Immature natural killer cell (primary cell): Measurements from ENCODE around the gene PRSS27. TPM values are rescaled to one million over a fixed set of nuclear protein-coding genes. Genes with fewer than 3 reads are reported as not detected.

Experiments used
- DNase-seq, 3 donors: peaks; one replicate each; pipeline ENCODE4 v3.0.0; 2022; ENCODE audit warnings: mixed read lengths in 1 of 3
- H3K27ac Mint-ChIP-seq, 6 donors: one replicate each; pipeline ENCODE4 v1.8.0; 2020; ENCODE audit warnings: mixed read lengths in 6 of 6, mild to moderate bottlenecking in 5 of 6, inconsistent platforms in 4 of 6, moderate library complexity in 3 of 6
- H3K27me3 Mint-ChIP-seq, 3 donors: one replicate each; pipeline ENCODE4 v1.8.0; 2020 to 2021; ENCODE audit warnings: low read depth in 3 of 3, mild to moderate bottlenecking in 3 of 3, mixed read lengths in 3 of 3, moderate library complexity in 3 of 3, inconsistent platforms in 1 of 3
- H3K36me3 Mint-ChIP-seq, 3 donors: one replicate each; pipeline ENCODE4 v1.8.0; 2020; ENCODE audit warnings: mixed read lengths in 3 of 3, inconsistent platforms in 2 of 3, mild to moderate bottlenecking in 2 of 3
- H3K4me1 Mint-ChIP-seq, 2 donors: one replicate each; pipeline ENCODE4 v1.8.0; 2020; ENCODE audit warnings: inconsistent platforms in 2 of 2, mild to moderate bottlenecking in 2 of 2, mixed read lengths in 2 of 2, moderate library complexity in 1 of 2
- H3K4me3 Mint-ChIP-seq, 5 donors: one replicate each; pipeline ENCODE4 v1.8.0; 2020; ENCODE audit warnings: mild to moderate bottlenecking in 5 of 5, mixed read lengths in 5 of 5, inconsistent platforms in 3 of 5, moderate library complexity in 3 of 5
- H3K9me3 Mint-ChIP-seq, 6 donors: one replicate each; pipeline ENCODE4 v1.8.0; 2020; ENCODE audit warnings: mild to moderate bottlenecking in 6 of 6, mixed read lengths in 6 of 6, inconsistent platforms in 4 of 6, moderate library complexity in 3 of 6
- polyA plus RNA-seq, 3 donors: library from polyadenylated mRNA; unstranded; fragments of 300-500 nt; fragmentation: Illumina TruSeq; gene quantifications; one replicate each; pipeline ENCODE4 v1.2.3, GENCODE V29; 2021

PRSS27 gene
- polyA plus RNA-seq, 3 donors from 2014 or later, result 0.18 TPM; not detected in 2

GRCh38 chr16:2745116-2745890 lies 25.3 kb upstream of the PRSS27 start:
- H3K27ac Mint-ChIP-seq, result no peak overlapping the region
- H3K4me3 Mint-ChIP-seq, result no peak overlapping the region

GRCh38 chr16:2744711-2745110 lies 24.7 kb upstream of the PRSS27 start:
- H3K4me1 Mint-ChIP-seq, result no peaks in the 10 kb centered on the region
- no peaks in the 10 kb centered on the region for H3K36me3 Mint-ChIP-seq
- no peaks in the 10 kb centered on the region for H3K9me3 Mint-ChIP-seq
- no peak overlapping the region for H3K4me3 Mint-ChIP-seq
- no peak overlapping the region for H3K27ac Mint-ChIP-seq
- DNase-seq, result no peak
- H3K27me3 Mint-ChIP-seq, result peaks cover 0 to 3% (median 2%) of the 10 kb centered on the region in 3 donors

More at GRCh38 chr16:2745116-2745890, 25.3 kb upstream of the PRSS27 start:
- H3K4me1 Mint-ChIP-seq, result peaks cover 2 to 6% of the 10 kb centered on the region in 2 donors
- H3K36me3 Mint-ChIP-seq, result no peaks in the 10 kb centered on the region
- H3K9me3 Mint-ChIP-seq, result no peaks in the 10 kb centered on the region
- H3K27me3 Mint-ChIP-seq, result peaks cover 2 to 3% (median 2%) of the 10 kb centered on the region in 3 donors
- DNase-seq, result no peak

DNA sequence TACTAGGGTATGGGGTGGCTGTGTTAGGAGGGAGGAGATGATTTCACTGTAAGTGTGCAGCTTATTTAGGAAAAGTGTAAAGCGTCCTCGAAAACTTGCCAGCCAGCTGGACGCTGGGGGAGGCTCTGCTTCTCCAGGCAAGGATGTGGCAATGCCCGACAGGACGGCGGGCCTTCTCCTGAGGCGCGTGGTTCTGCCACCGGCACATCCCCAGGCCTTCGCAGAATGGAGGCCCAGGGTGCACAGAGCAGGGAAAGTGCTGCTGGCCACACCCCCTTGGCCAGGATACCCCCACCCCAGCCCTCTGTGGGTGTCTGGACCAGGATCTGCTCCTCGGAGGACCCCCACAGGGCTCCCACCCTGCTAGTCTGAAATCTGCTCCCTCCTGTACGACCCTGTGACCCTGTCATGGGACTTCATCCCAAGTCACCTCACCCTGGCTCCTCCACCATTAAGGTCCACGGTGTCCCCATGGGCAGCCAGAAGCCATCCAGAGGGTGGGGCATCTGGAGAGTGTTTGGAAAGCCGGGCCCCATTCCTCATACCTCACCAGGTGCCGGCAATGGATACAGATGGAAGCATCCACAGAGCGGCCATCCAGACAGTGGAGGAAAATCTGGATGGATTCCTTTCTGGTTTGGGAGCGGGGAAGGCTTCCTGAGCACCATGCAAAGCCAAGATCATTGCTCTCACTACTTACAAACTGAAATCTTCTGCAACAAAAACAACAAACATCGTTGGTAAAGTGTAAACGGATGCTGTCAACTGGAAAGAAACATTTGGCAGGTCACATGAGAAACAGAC lies 23.2 kb upstream of the PRSS27 start:
- DNase-seq, result no peak
- H3K27me3 Mint-ChIP-seq, result peaks cover 0 to 3% (median 2%) of the 10 kb centered on the region in 3 donors
- H3K4me1 Mint-ChIP-seq, result no peaks in the 10 kb centered on the region
- H3K9me3 Mint-ChIP-seq, result no peaks in the 10 kb centered on the region
- H3K27ac Mint-ChIP-seq, result peak overlapping the region in 1 of 6 donors; percentile 47
- no peaks in the 10 kb centered on the region for H3K36me3 Mint-ChIP-seq
- H3K4me3 Mint-ChIP-seq, result no peak overlapping the region

DNA sequence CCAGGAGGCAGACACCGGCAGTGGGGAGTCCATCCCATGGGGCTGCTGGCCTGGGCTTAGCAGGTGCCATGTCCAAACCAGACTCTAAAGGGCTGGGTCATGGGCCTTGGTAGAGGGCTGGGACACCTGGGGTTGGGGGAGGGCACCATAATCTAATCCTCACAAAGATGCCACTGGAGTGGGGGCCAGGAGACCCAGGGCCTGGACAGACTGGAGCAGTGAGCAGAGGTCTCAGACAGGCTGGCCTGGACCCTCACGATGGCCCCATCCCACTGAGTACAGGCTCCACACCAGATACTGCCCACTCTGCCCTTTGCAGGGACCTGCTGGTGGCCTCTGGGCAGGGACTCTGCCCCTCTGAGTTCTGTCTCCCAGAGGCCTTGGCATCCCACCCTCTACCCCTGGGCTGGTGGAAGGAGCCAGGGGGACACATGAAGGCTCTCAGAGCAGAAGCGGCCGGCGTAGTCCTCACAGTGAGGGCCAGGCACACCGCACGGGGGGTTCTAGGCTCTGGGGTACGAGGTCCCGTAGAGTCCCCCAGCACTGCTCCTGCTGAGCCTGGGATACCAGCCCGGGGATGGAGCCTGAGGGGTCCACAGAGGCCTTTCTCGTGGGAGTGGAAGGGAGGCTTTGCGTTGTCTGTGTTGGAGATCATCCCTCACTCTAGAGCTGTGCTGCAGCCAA lies 22.4 kb upstream of the PRSS27 start:
- no peak for DNase-seq
- H3K27ac Mint-ChIP-seq, result no peak overlapping the region
- H3K4me1 Mint-ChIP-seq, result no peaks in the 10 kb centered on the region
- peaks cover 0 to 3% (median 2%) of the 10 kb centered on the region in 3 donors for H3K27me3 Mint-ChIP-seq
- no peaks in the 10 kb centered on the region for H3K9me3 Mint-ChIP-seq
- H3K36me3 Mint-ChIP-seq, result no peaks in the 10 kb centered on the region
- no peak overlapping the region for H3K4me3 Mint-ChIP-seq

DNA sequence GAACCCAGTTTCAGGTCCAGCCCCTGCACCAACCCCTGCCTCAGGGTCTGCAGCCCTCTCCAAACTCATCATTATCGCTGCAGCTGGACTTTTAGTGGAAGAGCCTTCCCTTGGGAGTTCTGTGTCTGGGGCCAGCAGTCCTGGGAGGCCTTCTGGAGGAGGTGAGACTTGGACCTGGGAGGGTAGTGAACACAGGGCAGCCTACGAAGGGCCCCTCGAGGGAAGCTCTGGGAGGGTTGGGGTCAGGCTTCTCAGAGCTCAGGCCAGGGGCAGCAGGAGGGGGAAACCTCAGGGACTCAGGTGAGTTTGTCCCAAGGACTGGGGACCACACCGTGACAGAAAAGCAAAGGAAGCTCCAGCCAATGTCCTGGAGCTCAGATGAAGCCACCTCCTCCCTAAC lies 21.1 kb upstream of the PRSS27 start:
- Mint-ChIP-seq H3K4me3 (no peak overlapping the region), H3K4me1 (no peaks in the 10 kb centered on the region), H3K36me3 (no peaks in the 10 kb centered on the region), H3K9me3 (no peaks in the 10 kb centered on the region), H3K27me3 (peaks cover 0 to 3% (median 2%) of the 10 kb centered on the region in 3 donors), H3K27ac (no peak overlapping the region)
- DNase-seq, result no peak

DNA sequence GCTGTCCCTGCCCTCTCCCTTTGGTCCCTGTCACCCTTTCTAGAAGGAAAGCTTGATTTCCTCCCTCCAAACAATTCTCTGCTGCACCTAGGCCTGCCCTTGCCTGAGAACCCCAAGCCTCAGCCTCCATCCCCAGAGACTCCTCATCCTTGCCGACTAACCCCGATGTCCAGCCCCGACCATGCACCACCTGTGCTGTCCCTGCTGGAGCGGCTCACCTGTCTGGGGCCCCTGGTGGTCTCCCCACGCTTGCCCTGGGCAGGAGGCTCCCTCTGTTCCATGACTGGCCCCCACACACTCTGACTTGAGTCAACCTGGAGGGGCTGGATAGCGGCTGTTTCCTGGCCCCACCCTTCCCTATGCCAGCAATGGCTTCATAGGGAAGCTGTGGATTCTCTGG lies 20.5 kb upstream of the PRSS27 start:
- peaks cover 0 to 3% (median 2%) of the 10 kb centered on the region in 3 donors for H3K27me3 Mint-ChIP-seq
- no peaks in the 10 kb centered on the region for H3K9me3 Mint-ChIP-seq
- H3K4me3 Mint-ChIP-seq, result no peak overlapping the region
- no peak for DNase-seq
- no peaks in the 10 kb centered on the region for H3K4me1 Mint-ChIP-seq
- H3K27ac Mint-ChIP-seq, result peak overlapping the region in 1 of 6 donors; percentile 20
- no peaks in the 10 kb centered on the region for H3K36me3 Mint-ChIP-seq

- H3K4me3 Mint-ChIP-seq, result no peak overlapping the region
- H3K9me3 Mint-ChIP-seq, result no peaks in the 10 kb centered on the region
- H3K4me1 Mint-ChIP-seq, result no peaks in the 10 kb centered on the region
- no peaks in the 10 kb centered on the region for H3K36me3 Mint-ChIP-seq
- DNase-seq, result no peak
- no peak overlapping the region for H3K27ac Mint-ChIP-seq
- peaks cover 0 to 3% (median 2%) of the 10 kb centered on the region in 3 donors for H3K27me3 Mint-ChIP-seq
Measured at GRCh38 chr16:2739625-2740430, 19.8 kb upstream of the PRSS27 start.

- H3K9me3 Mint-ChIP-seq, result no peaks in the 10 kb centered on the region
- H3K27me3 Mint-ChIP-seq, result peaks cover 0 to 3% (median under 1%) of the 10 kb centered on the region in 3 donors
- DNase-seq, result no peak
- H3K4me3 Mint-ChIP-seq, result no peak overlapping the region
- H3K36me3 Mint-ChIP-seq, result no peaks in the 10 kb centered on the region
- no peaks in the 10 kb centered on the region for H3K4me1 Mint-ChIP-seq
- H3K27ac Mint-ChIP-seq, result no peak overlapping the region
Measured at GRCh38 chr16:2738615-2739014, 18.6 kb upstream of the PRSS27 start.

DNA sequence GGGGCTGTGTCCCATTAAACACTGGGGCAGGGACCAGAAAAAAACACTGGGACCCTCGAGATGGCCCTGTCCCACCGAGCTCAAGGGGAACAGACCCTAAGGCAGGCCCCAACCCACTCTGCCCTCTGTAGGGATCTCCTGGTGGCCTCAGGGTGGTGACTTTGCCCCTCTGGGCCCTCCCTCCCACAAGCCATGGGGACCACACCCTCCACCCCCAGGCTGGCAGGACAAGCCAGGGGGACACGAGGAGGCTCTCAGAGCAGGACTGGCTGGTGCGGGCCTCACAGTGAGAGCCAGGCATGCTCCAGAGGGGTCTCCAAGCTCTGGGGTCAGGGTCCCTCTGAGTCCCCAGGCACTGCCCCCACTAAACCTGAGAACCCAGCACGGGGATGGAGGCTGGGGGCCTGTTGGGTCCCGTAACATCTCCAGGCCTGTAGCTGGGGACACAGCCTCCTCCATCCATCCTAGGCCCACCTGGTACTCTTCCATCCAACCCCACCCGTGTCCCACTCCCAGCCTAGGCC lies 17.9 kb upstream of the PRSS27 start:
- Mint-ChIP-seq H3K4me1 (no peaks in the 10 kb centered on the region), H3K27ac (no peak overlapping the region), H3K4me3 (no peak overlapping the region), H3K9me3 (no peaks in the 10 kb centered on the region), H3K27me3 (peaks cover 0 to 3% (median 0%) of the 10 kb centered on the region in 3 donors), H3K36me3 (no peaks in the 10 kb centered on the region)
- no peak for DNase-seq

DNA sequence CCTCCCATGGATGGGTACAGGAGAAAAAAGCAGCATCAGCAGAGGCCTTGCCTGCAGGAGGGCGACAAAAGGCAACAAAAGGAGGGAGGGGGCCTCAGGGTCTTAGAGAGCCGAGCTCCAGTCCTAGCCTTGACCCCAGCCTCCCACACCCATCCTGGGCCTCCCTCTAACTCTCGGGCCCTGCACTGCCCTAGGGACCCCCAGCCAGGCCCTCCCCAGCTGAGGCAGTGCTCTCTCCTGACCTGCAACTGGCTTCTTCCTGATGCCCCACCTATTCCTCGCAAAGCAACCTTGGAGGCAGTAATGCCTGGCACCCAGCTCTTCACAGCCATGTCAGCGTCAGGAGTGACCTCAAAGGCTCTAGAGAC lies 17.2 kb upstream of the PRSS27 start:
- DNase-seq, result no peak
- peaks cover 0 to 3% (median 0%) of the 10 kb centered on the region in 3 donors for H3K27me3 Mint-ChIP-seq
- H3K4me1 Mint-ChIP-seq, result no peaks in the 10 kb centered on the region
- no peak overlapping the region for H3K27ac Mint-ChIP-seq
- no peaks in the 10 kb centered on the region for H3K9me3 Mint-ChIP-seq
- no peak overlapping the region for H3K4me3 Mint-ChIP-seq
- H3K36me3 Mint-ChIP-seq, result no peaks in the 10 kb centered on the region

DNA sequence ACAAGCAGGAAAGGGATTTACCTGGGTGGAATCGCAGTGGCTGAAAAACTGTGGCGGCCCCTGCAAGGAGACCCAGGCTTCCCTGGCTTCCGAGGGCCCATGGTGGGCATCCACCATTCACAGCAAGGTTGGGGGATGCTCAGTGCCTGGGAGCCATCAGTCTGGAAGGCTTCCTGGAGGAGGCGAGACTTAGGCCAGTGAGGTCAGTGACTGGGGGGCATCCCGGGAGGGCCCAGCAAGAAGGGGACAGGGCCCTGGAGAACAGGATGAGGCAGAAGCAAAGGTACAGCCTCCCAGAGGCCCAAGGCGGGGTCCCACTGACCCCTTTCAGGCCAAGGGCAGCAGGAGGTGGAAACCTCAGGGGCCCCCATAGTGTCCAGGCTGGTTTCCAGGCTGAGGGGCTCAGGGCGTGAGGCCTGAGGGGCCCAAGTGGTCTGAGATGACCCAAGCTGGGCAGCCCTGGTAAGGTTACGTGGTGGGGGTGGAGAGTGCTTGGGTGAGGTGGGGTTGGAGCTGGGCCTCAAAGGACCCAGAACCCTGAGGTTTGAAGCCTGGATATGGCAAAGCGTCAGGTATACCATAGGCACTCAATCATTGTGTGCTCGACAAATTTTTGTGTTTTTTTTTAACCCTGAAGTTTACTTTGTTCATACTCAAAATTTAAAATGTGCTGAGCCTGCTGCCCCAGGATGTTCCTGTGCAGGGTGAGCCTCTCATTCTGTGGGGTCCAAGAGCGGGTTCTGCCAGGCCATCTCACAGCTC lies 16.6 kb upstream of the PRSS27 start:
- no peaks in the 10 kb centered on the region for H3K36me3 Mint-ChIP-seq
- H3K4me3 Mint-ChIP-seq, result no peak overlapping the region
- peaks cover 0 to 5% (median 0%) of the 10 kb centered on the region in 3 donors for H3K27me3 Mint-ChIP-seq
- H3K27ac Mint-ChIP-seq, result no peak overlapping the region
- no peak for DNase-seq
- no peaks in the 10 kb centered on the region for H3K9me3 Mint-ChIP-seq
- no peaks in the 10 kb centered on the region for H3K4me1 Mint-ChIP-seq

GRCh38 chr16:2734844-2735515 lies 15.0 kb upstream of the PRSS27 start:
- no peak for DNase-seq
- H3K27ac Mint-ChIP-seq, result no peak overlapping the region
- H3K27me3 Mint-ChIP-seq, result peaks cover 0 to 3% (median 0%) of the 10 kb centered on the region in 3 donors
- no peaks in the 10 kb centered on the region for H3K4me1 Mint-ChIP-seq
- H3K36me3 Mint-ChIP-seq, result no peaks in the 10 kb centered on the region
- no peak overlapping the region for H3K4me3 Mint-ChIP-seq
- H3K9me3 Mint-ChIP-seq, result no peaks in the 10 kb centered on the region
